Measurements from ENCODE around the gene GPR17.

The GPR17 gene

DNA sequence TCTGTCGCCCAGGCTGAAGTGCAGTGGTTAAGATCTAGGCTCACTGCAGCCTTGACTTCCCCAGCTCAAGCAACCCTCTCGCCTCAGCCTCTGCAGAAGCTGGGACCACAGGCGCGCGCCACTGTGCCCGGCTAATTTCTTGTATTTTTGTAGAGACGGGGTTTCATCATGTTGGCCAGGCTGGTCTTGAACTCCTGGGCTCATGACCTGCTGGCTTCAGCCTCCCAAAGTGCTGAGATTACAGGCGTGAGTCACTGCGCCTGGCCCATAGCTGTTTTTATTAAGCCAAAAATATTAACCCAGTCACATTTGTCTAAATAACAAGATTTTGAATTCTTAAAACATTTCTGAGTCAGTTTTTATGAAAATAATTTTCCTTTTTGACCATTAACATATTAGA lies 49.0 kb downstream of the GPR17 start:
- DNase-seq (ENCODE audit: low read depth) = no peak

DNA sequence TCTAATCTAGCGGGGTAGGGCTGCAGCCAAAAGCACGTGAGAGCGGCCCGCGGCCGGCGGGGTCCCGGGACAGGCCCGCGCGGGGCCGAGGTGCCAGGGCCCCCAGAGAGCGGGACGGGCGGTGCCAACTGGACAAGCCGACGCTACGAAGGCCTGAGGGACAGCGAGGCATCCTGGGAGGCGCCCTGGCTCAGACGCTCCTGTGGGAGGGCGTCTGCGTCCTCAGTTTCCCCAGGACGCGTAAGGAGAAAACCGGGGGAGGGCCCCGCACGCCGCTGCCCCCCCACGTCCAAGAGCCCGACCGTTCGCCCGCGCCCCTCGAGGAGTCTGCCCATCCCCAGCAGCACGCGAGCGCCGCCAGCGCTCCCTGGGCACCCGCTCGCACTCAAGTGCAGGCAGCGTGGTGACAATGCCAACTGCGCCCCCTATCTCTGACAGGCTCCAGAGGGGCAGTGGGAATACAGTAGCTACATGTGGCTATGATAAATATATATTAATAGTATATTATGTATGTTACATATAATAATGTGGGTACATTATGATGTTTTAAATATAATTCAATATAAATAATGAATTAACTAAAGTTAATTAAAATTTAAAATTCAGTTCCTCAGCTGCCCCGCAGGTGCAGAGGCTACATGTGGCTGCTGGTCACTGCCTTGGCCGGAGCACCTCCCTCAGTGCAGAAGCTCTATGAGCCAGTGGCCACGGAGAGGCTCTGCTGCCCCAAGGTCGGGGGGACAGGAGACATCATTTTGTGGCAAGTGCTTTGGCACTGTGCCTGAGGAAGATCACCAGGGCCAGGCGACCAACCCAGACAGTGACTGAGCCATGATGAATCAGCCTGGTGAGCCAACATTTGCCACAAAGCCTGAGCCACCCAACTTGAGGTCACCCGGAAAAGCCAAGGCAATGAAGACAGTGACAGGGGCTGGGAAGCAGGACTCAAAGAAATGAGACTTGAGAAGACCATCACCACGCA lies 49.8 kb downstream of the GPR17 start:
- DNase-seq (ENCODE audit: low read depth) = no peak

DNA sequence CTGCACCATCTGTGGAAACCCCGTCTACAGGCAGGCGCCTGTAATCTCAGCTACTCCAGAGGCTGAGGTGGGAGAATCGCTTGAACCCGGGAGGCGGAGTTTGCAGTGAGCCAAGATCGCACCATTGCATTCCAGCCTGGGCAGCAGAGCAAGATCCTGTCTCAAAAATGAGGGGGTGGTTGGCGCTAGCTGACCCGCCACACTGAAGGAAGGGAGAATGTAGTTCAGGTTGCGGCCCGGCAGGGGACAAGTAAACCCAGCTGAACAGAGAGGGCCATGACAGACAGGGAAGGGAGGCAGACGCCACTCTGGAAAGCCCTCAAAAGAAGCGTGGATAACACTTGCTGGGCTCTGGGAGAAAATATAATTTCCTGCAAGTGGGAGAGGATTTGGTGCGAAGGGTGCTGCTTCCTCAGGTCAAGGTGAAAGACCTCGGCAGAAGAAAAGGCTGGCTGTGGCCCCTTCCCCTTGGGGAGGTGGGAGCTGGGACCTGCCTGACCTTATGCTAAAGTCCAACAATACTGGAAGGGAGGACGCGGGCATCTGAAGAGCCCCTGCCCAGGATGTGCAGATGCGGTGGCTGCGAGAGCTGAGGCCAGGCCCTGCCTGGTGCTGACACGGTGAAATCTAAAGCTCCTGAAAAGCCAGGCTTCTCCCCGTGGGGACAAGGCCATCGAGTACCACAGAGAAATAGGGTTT lies 51.7 kb downstream of the GPR17 start:
- no peak for DNase-seq (ENCODE audit: low read depth)

DNA sequence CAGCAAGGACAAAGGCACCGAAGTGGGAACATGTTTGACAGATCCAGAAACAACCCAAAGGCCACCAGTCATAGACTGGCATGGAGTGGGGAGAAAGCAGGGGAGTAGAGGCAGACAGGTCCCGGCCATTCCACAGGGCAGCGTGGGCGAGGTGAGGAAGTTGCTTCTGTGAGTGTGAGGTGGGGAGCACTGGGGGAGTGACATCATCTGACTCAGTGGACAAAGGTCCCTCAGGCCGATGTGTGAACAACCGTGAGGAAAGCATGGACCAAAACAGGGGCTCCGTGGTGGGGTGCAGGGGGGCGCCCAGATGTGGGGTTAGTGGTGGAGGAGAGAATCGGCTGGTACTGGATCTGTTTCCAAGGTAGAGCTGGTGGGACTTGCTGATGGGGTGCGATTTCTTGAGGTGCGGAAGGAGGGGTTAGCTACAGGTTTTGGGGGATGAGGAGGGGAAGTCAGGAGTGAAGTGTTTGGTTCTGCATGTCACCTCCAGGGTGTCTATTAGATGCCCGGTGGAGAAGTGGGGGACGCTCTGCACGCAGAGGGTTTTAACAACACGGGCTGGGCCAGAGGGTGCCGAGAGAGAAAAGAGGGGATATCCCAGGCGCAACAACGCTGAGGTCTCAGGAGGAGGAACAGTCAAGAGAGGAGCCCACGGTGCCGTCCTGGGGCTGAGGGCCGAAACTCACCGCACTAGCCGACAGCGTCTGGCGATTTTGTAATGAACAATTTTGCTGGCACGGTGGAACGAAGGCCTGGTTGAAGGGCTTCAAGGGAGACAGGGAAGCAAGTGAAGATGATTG lies 52.8 kb downstream of the GPR17 start:
- no peak for DNase-seq (ENCODE audit: low read depth)

DNA sequence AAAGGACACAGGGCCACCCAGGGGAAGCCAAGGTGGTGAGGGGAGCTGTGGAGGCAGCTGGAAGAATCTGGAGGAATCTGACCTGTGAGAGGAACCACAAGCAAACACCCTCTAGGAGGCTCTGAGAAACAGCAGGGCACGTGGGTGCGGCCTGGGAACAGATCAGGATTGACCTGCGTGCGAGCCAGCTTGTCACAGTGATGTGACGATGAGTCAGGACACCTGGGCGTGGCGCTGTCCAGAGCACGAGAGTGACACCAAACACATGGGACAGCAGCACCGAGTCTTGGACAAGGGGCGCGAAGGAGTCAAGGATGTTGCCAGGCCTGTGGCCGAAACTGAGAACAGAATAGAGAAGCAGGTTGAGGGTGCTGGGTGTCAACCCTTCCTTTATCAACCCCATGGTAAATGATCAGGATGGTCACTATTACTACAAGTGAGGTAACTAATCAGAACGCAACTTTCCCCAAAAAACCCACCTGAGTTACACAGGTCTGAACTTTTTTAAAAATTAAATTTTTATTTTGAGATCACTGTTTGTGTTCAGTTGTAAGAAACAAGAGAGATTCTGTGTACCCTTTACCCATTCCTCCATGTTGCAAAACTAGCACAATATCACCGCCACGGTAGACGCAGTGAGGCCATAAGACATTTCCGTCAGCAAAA lies 54.7 kb downstream of the GPR17 start:
- DNase-seq (ENCODE audit: low read depth) = peak; percentile 32

DNA sequence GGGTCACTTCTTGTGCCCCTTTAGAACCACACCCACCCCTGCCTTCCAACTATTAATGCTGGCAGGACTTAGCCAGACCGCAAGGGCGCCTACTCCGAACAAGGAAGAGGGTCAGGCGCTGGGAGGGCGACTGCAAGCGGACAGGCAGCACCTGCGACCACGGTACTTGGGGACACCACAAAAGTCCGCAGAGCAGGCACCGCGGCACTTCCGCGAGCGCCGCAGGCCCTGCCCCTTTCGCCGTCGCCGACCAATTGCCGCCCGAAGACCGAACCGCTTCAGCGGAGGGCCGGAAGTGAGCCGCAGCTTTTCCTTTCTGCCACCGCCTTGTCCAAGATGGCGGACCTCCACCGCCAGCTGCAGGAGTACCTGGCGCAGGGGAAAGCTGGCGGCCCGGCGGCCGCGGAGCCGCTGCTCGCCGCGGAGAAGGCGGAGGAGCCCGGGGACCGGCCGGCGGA lies 55.3 kb downstream of the GPR17 start, which contains the start of gene SFT2D3:
TSS of gene SFT2D3 (plus strand) at position 305 of the 458 bp plus-strand sequence. CDS start at position 337, 32 bp downstream.
- DNase-seq (ENCODE audit: low read depth) = peak; percentile 77

DNA sequence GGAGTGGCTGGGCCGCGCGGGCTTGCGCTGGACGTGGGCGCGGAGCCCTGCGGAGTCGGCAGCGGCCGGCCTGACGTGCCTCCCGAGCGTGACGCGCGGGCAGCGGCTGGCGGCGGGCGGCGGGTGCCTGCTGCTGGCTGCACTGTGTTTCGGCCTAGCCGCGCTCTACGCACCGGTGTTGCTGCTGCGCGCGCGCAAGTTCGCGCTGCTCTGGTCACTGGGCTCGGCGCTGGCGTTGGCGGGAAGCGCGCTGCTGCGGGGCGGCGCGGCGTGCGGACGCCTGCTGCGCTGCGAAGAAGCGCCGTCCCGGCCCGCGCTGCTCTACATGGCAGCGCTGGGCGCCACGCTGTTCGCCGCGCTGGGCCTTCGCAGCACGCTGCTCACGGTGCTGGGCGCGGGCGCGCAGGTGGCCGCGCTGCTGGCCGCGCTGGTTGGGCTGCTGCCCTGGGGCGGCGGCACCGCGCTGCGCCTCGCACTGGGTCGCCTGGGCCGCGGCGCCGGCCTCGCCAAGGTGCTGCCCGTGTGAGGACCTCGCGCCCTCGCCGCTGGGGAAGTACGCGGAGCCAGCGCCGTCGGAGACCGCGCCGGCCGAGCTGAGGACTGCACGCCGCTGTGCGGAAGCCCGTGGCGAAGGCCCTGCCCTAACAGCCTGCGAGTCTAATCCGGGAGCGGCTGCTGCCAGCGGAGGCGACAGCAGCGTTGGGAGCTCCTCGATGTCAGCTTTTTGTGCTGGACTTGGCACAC lies 55.9 kb downstream of the GPR17 start:
- DNase-seq (ENCODE audit: low read depth) = peak; percentile 36

Measured in CMK (cell line).